ENCODE data around the gene HNRNPLL.

GRCh38 chr2:38549851-38550250 is 52.9 kb downstream of the HNRNPLL start:
- TF ChIP-seq ZFP36L1 (CRISPR knock-in tag; IDR thresholded peaks at IDR 0.05) (no peak), POLR2A (IDR thresholded peaks at IDR 0.05; ENCODE audit: insufficient read depth in 1 of 2, low read depth in 2 of 2, low read length in 2 of 2) (no peak), HDAC1 (CRISPR knock-in tag; IDR thresholded peaks at IDR 0.05) (no peak), CREB1 (IDR thresholded peaks at IDR 0.05) (no peak), CREB1 (CRISPR knock-in tag; IDR thresholded peaks at IDR 0.05) (no peak), CTCF (CRISPR knock-in tag; IDR thresholded peaks at IDR 0.05) (no peak), HMGXB4 (CRISPR knock-in tag; IDR thresholded peaks at IDR 0.05; ENCODE audit: borderline replicate concordance in 1 of 2, low read depth in 1 of 2) (no peak), ATF1 (CRISPR knock-in tag; IDR thresholded peaks at IDR 0.05) (no peak), ZNF33A (CRISPR knock-in tag; IDR thresholded peaks at IDR 0.05; ENCODE audit: borderline replicate concordance) (no peak), ZNF292 (CRISPR knock-in tag; IDR thresholded peaks at IDR 0.05; ENCODE audit: borderline replicate concordance, low read depth) (no peak), ZNF513 (CRISPR knock-in tag; conservative IDR thresholded peaks at IDR 0.05) (no peak), TAF1 (CRISPR knock-in tag; IDR thresholded peaks at IDR 0.05) (no peak), MAX (IDR thresholded peaks at IDR 0.05) (no peak), GATA4 (IDR thresholded peaks at IDR 0.05; ENCODE audit: borderline replicate concordance, low read depth) (no peak), ZNF432 (CRISPR knock-in tag; IDR thresholded peaks at IDR 0.05; ENCODE audit: borderline replicate concordance) (no peak)
